NCI-H2171 treated with DMSO at 0.1 percent for 48 hours (cell line): ENCODE measurements around the gene KNL1.
"Not testable (repeated sequence)": the region's sequence is repeated elsewhere in the genome, so short reads cannot be mapped to it uniquely, and the experiment has no call there.

Source experiments
- DNase-seq: peaks from one replicate; lab custom pipeline; 2025; lab: John Stamatoyannopoulos, UW

Gene KNL1

GRCh38 chr15:40664909-40665308, 70.9 kb downstream of the KNL1 start:
- DNase-seq = no peak

GRCh38 chr15:40676290-40676689, 82.2 kb downstream of the KNL1 start:
- not testable (repeated sequence) for DNase-seq

- not testable (repeated sequence) for DNase-seq
These were observed 82.9 kb downstream of the KNL1 start for GRCh38 chr15:40676906-40677305.

- no peak for DNase-seq
These were observed 86.1 kb downstream of the KNL1 start for GRCh38 chr15:40680151-40680550.

- DNase-seq = not testable (repeated sequence)
These were observed 86.9 kb downstream of the KNL1 start for GRCh38 chr15:40680959-40681358.

- no peak for DNase-seq
These were observed 90.3 kb downstream of the KNL1 start for GRCh38 chr15:40684381-40684780.

GRCh38 chr15:40685376-40685775, 91.3 kb downstream of the KNL1 start:
- no peak for DNase-seq

GRCh38 chr15:40688932-40689799, 95.1 kb downstream of the KNL1 start:
- DNase-seq = no peak

- DNase-seq = no peak
These were observed 97.7 kb downstream of the KNL1 start for GRCh38 chr15:40691737-40692136.

- DNase-seq = no peak
These were observed 100.0 kb downstream of the KNL1 start for GRCh38 chr15:40693904-40694687.

GRCh38 chr15:40694688-40695468, 100.8 kb downstream of the KNL1 start, which contains the start of gene RAD51:
Gene RAD51 (plus strand): TSS chr15:40695174. CDS start chr15:40698759, 3,585 bp downstream.
- peak; percentile 88 for DNase-seq

GRCh38 chr15:40695469-40695890, 101.4 kb downstream of the KNL1 start:
- DNase-seq = no peak

- no peak for DNase-seq
These were observed 102.2 kb downstream of the KNL1 start for GRCh38 chr15:40696228-40696627.

- DNase-seq = no peak
These were observed 103.9 kb downstream of the KNL1 start for GRCh38 chr15:40697916-40698315.

- peak; percentile 33 for DNase-seq
These were observed 108.0 kb downstream of the KNL1 start for GRCh38 chr15:40702077-40702476.

- DNase-seq = no peak
These were observed 112.1 kb downstream of the KNL1 start for GRCh38 chr15:40706121-40706520.
